GM12875 (cell line): ENCODE results near the gene KLHL30.

Experiments
- H3K4me3 ChIP-seq: one replicate; pipeline ENCODE4 v1.5.1; 2011; ENCODE audit warnings: low read depth, low read length, control low read depth
- CTCF ChIP-seq: IDR thresholded peaks from 2 replicates; pipeline ENCODE4 v1.5.1; 2011; ENCODE audit warnings: low read depth, mild to moderate bottlenecking, control low read depth, inconsistent platforms, low read length, moderate library complexity, borderline replicate concordance; ENCODE audit not compliant: insufficient read depth

KLHL30 gene

GRCh38 chr2:238138331-238139195 is at the start of gene KLHL30:
Gene KLHL30 (plus strand): TSS chr2:238138668. CDS start chr2:238140755, 2,087 bp downstream.
- H3K4me3 ChIP-seq: peak within 1 kb of the TSS; percentile 11

GRCh38 chr2:238090887-238091286 is 47.6 kb upstream of the KLHL30 start:
- H3K4me3 ChIP-seq: no peak overlapping the region

More at GRCh38 chr2:238138331-238139195, at the start of gene KLHL30:
- TF ChIP-seq CTCF: no peak

GRCh38 chr2:238091436-238092060 is 46.9 kb upstream of the KLHL30 start:
- no peak for TF ChIP-seq CTCF
- H3K4me3 ChIP-seq: no peak overlapping the region

More at GRCh38 chr2:238090887-238091286, 47.6 kb upstream of the KLHL30 start:
- no peak for TF ChIP-seq CTCF

GRCh38 chr2:238092486-238093035 is 45.9 kb upstream of the KLHL30 start:
- no peak for TF ChIP-seq CTCF
- H3K4me3 ChIP-seq: no peak overlapping the region

- no peak for TF ChIP-seq CTCF
- no peak overlapping the region for H3K4me3 ChIP-seq
Observed at GRCh38 chr2:238093181-238094140, 45.0 kb upstream of the KLHL30 start.

- TF ChIP-seq CTCF: no peak
- H3K4me3 ChIP-seq: no peak overlapping the region
Observed at GRCh38 chr2:238094438-238095022, 43.9 kb upstream of the KLHL30 start.
